Upper lobe of left lung (tissue), 4 donors: ENCODE measurements around the gene GPR108.

Source experiments
- CTCF ChIP-seq, 6 experiments: fragments of 450-650 bp in 4 of 6; fragments of 200-600 bp in 2 of 6; sonication (generic) in 2 of 6; IDR thresholded peaks; one replicate each; pipeline ENCODE4 v1.5.1; 2016 to 2019; ENCODE audit warnings: antibody characterized with exemption in 6 of 6
- POLR2A ChIP-seq, 4 donors: fragments of 450-650 bp; IDR thresholded peaks; one replicate each; pipeline ENCODE4 v1.5.1; 2016 to 2017; ENCODE audit warnings: antibody characterized with exemption in 4 of 4, mild to moderate bottlenecking in 2 of 4

GRCh38 chr19:6685962-6686627 is 51.3 kb downstream of the GPR108 start:
- no peak for TF ChIP-seq POLR2A (IDR thresholded peaks at IDR 0.05)
- no peak for TF ChIP-seq CTCF (IDR thresholded peaks at IDR 0.05)
